ENCODE data around the gene CCDC122. TPM values are rescaled to one million over a fixed set of nuclear protein-coding genes. Genes with fewer than 3 reads are reported as not detected.

Gene CCDC122
- total RNA-seq, 2 donors from 2014 or later: 4.9 to 6.2 TPM

DNA sequence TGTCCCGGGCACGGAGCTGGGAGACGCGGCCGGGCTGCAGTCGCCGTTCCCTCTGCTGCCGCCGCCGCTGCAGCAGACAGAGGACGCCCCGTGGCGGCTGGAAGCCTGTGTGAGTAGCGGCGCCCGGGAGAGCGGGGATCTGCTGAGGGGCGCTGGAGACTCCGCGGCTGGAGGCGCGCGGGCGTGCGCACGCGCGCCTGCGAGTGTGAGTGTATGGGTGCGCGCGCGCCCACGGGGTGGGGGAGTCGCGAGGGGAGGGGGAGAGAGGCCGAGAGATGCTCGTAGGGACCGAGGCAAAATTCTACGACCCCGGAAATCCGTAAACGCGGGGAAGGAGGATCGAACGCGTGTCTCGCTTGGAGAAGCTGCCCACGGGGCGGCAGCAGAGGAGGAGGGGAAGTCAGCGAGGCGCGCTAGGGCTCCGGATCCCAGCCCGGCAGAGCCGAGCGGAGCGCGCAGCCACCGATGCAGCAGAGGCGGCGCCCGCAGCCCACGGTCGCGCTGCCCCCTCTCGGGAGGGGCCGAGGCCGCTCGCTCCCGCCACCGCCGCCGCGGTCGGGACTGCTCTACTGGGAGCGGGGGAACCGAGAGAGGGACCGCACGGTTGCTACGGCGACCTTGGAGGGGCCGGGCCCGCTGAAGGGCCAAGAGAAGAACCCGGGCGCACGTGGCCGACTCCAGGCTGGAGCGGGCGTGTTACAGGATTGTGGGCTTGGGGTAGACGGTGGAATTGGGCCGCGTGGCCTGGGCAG, 92.6 kb downstream of the CCDC122 start, which contains the start of gene ENOX1:
Gene ENOX1, minus strand, starts transcription at position 207 of the 752 bp plus-strand sequence.
- peaks cover 0 to 4% of the 10 kb centered on the region in 2 donors for H3K27me3 ChIP-seq
- TF ChIP-seq POLR2A (IDR thresholded peaks at IDR 0.05): peak in 1 of 3 donors; percentile 12
- TF ChIP-seq, protein P1, sequence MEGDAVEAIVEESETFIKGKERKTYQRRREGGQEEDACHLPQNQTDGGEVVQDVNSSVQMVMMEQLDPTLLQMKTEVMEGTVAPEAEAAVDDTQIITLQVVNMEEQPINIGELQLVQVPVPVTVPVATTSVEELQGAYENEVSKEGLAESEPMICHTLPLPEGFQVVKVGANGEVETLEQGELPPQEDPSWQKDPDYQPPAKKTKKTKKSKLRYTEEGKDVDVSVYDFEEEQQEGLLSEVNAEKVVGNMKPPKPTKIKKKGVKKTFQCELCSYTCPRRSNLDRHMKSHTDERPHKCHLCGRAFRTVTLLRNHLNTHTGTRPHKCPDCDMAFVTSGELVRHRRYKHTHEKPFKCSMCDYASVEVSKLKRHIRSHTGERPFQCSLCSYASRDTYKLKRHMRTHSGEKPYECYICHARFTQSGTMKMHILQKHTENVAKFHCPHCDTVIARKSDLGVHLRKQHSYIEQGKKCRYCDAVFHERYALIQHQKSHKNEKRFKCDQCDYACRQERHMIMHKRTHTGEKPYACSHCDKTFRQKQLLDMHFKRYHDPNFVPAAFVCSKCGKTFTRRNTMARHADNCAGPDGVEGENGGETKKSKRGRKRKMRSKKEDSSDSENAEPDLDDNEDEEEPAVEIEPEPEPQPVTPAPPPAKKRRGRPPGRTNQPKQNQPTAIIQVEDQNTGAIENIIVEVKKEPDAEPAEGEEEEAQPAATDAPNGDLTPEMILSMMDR (IDR thresholded peaks at IDR 0.05): peak in 3 of 7 experiments; percentile 3 to 21 (median 6)
- intact Hi-C loops (cut with DNase I): no loop called here
- H3K36me3 ChIP-seq (replicated peaks in 1 of 2; ENCODE audit: insufficient read depth in 1 of 2, low read depth in 2 of 2): no peaks in the 10 kb centered on the region
- H3K4me3 ChIP-seq: peak within 1 kb of the TSS; percentile 42 to 48
- no peaks in the 10 kb centered on the region for H3K9me3 ChIP-seq
- peaks cover 27% of the 10 kb centered on the region for H3K4me1 ChIP-seq
- H3K27ac ChIP-seq: peak within 1 kb of the TSS in 3 of 4 donors; percentile 58 to 74 (median 70)
- ATAC-seq: peak; percentile 61
- WGBS, 2 donors: 1 to 2% methylated on average over 22 to 85 of the region's 93 CpGs
- DNase-seq: peak; percentile 38 to 66 (median 56)

DNA sequence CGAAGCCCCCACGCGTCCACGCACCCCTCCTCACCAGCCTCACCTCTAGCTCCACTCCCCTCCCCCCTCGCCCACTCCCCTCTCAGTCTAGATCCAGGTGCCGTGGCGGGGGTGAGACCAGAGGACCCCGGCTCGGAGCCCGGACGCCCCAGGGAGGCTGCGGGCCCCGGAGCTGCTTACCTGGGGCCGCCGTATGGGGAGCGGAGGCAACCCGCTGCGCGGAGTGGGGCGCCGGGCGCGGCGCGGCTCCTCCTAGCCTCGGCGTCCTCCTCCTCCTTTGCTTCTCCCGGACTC, 93.1 kb downstream of the CCDC122 start:
- no peaks in the 10 kb centered on the region for H3K9me3 ChIP-seq
- ATAC-seq: no peak
- peak overlapping the region in 3 of 4 donors; percentile 58 to 74 (median 70) for H3K27ac ChIP-seq
- WGBS, 2 donors: 0 to 1% methylated on average over 1 to 26 of the region's 28 CpGs
- H3K4me3 ChIP-seq: peak overlapping the region; percentile 42 to 48
- intact Hi-C loops (cut with DNase I): no loop called here
- peaks cover 27% of the 10 kb centered on the region for H3K4me1 ChIP-seq
- peaks cover 0 to 4% of the 10 kb centered on the region in 2 donors for H3K27me3 ChIP-seq
- H3K36me3 ChIP-seq (replicated peaks in 1 of 2; ENCODE audit: insufficient read depth in 1 of 2, low read depth in 2 of 2): no peaks in the 10 kb centered on the region
- TF ChIP-seq, protein P1 (IDR thresholded peaks at IDR 0.05): no peak
- TF ChIP-seq POLR2A (IDR thresholded peaks at IDR 0.05): no peak
- DNase-seq: peak in 1 of 4 donors; percentile 16

Small RNA genes lying within 50 kb of the gene (small RNA-seq; reads per million reads assigned to genes)
- gene AL162713.1: not detected

Other genes starting within 250 kb of the CCDC122 start
- 1 to 10 TPM in 1 of 2 donors, under 1 TPM in 1; 0.78 to 4.3 TPM for gene ENOX1, start 92.8 kb downstream of the CCDC122 start, total RNA-seq
- gene LACC1, start 164 bp upstream of the CCDC122 start, total RNA-seq: 1 to 10 TPM; 2.3 to 9.9 TPM

Data from body of pancreas (tissue), 4 donors.